Neutrophil (primary cell): ENCODE data around the gene SPATA32.
A peak's percentile ranks its signal among the peaks of the same experiment; 100 is the strongest.

Source experiments
- H3K27ac ChIP-seq: fragments of 200-600 bp; sonication (generic); 2 replicates; pipeline ENCODE4 v1.5.1; 2016; ENCODE audit warnings: mild to moderate bottlenecking, moderate library complexity
- H3K27me3 ChIP-seq: fragments of 200-600 bp; sonication (generic); 2 replicates; pipeline ENCODE4 v1.6.0; 2016; ENCODE audit warnings: mild to moderate bottlenecking
- H3K36me3 ChIP-seq: fragments of 200-600 bp; sonication (generic); 2 replicates; pipeline ENCODE4 v1.5.1; 2017
- H3K4me1 ChIP-seq, 2 experiments: fragments of 200-600 bp in 1 of 2; sonication (generic) in 1 of 2; 1 replicate in 1 of 2; 2 replicates in 1 of 2; pipeline versions ENCODE4 v1.5.1 to v1.6.1; 2013 to 2016; ENCODE audit warnings: low read depth in 1 of 2, low read length in 1 of 2, mild to moderate bottlenecking in 1 of 2, moderate library complexity in 1 of 2; ENCODE audit not compliant: control insufficient read depth in 1 of 2, insufficient read depth in 1 of 2
- H3K4me3 ChIP-seq, 2 experiments: fragments of 200-600 bp in 1 of 2; sonication (generic) in 1 of 2; 1 replicate in 1 of 2; 2 replicates in 1 of 2; pipeline ENCODE4 v1.5.1; 2013 to 2016; ENCODE audit warnings: low read depth in 1 of 2, low read length in 1 of 2, mild to moderate bottlenecking in 1 of 2, moderate library complexity in 1 of 2
- H3K9me3 ChIP-seq: fragments of 200-600 bp; sonication (generic); 2 replicates; pipeline ENCODE4 v1.5.1; 2016
- CTCF ChIP-seq: fragments of 200-600 bp; sonication (generic); IDR thresholded peaks from 2 replicates; pipeline ENCODE4 v1.5.1; 2016; ENCODE audit warnings: antibody characterized with exemption

The SPATA32 gene

GRCh38 chr17:45271603-45272002 lies 9.7 kb upstream of the SPATA32 start:
- TF ChIP-seq CTCF: no peak
- H3K9me3 ChIP-seq: no peaks in the 10 kb centered on the region
- no peaks in the 10 kb centered on the region for H3K4me1 ChIP-seq
- H3K27ac ChIP-seq: no peak overlapping the region
- peaks cover 73% of the 10 kb centered on the region for H3K36me3 ChIP-seq
- no peak overlapping the region for H3K4me3 ChIP-seq
- no peaks in the 10 kb centered on the region for H3K27me3 ChIP-seq

DNA sequence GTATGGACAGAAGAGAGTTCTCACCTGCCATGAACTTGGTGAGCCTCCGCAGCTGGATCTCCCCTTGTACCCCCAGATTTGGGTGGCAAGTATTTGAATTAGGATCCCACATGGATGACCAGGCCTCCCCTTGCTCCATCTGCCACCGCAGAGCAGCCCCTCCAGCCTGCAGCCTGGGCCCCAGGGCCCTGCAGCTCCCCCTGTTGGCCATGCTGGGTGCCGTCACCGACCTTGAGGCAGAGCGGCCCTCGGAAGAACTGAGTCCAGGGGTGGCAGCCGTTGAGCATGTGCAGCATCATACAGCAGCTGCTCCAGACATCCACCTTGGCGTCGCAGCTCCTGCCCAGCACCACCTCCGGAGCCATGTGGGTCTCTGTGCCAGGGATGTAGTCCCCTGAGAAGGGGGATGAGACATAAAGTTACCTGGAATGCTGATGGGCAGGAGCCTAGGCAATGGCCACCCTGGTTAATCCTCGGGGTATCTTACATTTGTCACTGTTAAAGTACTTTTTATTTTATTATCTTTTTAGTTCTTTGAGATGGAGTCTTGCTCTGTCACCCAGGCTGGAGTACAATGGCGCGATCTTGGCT lies 9.0 kb upstream of the SPATA32 start:
- peak; percentile 58 for TF ChIP-seq CTCF
- H3K27ac ChIP-seq: no peak overlapping the region
- H3K4me3 ChIP-seq: no peak overlapping the region
- no peaks in the 10 kb centered on the region for H3K27me3 ChIP-seq
- H3K4me1 ChIP-seq: no peaks in the 10 kb centered on the region
- no peaks in the 10 kb centered on the region for H3K9me3 ChIP-seq
- H3K36me3 ChIP-seq: peaks cover 80% of the 10 kb centered on the region

DNA sequence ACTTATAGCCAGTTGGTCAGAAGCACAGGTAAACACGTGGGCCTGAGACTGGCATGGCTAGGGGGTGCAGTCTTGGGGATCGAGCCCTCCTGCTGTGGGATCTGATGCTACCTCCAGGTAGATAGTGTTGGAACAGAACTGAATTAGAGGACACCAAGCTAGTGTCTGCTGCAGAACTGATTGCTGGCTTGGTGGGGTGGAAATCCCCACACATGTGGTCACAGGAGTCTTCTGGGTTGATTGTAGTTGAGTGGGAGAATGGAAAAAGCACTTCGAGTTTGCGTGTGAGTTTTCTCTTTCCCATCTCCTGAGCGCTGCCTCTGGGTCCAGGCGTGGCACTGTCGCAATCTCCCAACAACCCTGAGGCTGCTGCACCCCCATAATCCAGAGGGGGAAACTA lies 8.0 kb upstream of the SPATA32 start:
- H3K27me3 ChIP-seq: no peaks in the 10 kb centered on the region
- TF ChIP-seq CTCF: no peak
- H3K9me3 ChIP-seq: no peaks in the 10 kb centered on the region
- peaks cover 90% of the 10 kb centered on the region for H3K36me3 ChIP-seq
- H3K4me1 ChIP-seq: no peaks in the 10 kb centered on the region
- H3K4me3 ChIP-seq: no peak overlapping the region
- H3K27ac ChIP-seq: no peak overlapping the region

GRCh38 chr17:45267436-45268055 lies 5.7 kb upstream of the SPATA32 start:
- TF ChIP-seq CTCF: no peak
- H3K4me3 ChIP-seq: no peak overlapping the region
- peaks cover 85% of the 10 kb centered on the region for H3K36me3 ChIP-seq
- no peaks in the 10 kb centered on the region for H3K9me3 ChIP-seq
- no peaks in the 10 kb centered on the region for H3K27me3 ChIP-seq
- no peak overlapping the region for H3K27ac ChIP-seq
- peaks cover under 1 to 3% of the 10 kb centered on the region in 2 experiments for H3K4me1 ChIP-seq

- peaks cover 77% of the 10 kb centered on the region for H3K36me3 ChIP-seq
- H3K27ac ChIP-seq: no peak overlapping the region
- peaks cover 7 to 14% of the 10 kb centered on the region in 2 experiments for H3K4me1 ChIP-seq
- no peak overlapping the region for H3K4me3 ChIP-seq
- no peaks in the 10 kb centered on the region for H3K9me3 ChIP-seq
- TF ChIP-seq CTCF: no peak
- H3K27me3 ChIP-seq: no peaks in the 10 kb centered on the region
These were observed 4.6 kb upstream of the SPATA32 start for GRCh38 chr17:45266372-45266926.
